ENCODE results near the gene UTP4.
"Not testable (repeated sequence)": the region's sequence is repeated elsewhere in the genome, so short reads cannot be mapped to it uniquely, and the experiment has no call there.

DNA sequence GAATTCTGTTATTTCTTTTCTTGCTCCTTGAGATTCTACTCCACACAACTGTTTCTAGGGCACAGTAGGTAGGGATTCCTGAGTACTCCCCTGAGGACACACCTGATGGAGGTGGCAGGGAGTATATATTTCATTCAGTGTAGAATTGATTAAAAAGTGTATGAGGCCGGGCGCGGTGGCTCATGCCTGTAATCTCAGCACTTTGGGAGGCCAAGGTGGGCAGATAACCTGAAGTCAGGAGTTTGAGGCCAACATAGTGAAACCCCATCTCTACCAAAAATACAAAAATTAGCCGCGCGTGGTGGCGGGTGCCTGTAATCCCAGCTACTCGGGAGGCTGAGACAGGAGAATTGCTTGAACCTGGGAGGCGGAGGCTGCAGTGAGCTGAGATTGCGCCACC, 5.6 kb upstream of the UTP4 start:
- TF ChIP-seq, protein P1, sequence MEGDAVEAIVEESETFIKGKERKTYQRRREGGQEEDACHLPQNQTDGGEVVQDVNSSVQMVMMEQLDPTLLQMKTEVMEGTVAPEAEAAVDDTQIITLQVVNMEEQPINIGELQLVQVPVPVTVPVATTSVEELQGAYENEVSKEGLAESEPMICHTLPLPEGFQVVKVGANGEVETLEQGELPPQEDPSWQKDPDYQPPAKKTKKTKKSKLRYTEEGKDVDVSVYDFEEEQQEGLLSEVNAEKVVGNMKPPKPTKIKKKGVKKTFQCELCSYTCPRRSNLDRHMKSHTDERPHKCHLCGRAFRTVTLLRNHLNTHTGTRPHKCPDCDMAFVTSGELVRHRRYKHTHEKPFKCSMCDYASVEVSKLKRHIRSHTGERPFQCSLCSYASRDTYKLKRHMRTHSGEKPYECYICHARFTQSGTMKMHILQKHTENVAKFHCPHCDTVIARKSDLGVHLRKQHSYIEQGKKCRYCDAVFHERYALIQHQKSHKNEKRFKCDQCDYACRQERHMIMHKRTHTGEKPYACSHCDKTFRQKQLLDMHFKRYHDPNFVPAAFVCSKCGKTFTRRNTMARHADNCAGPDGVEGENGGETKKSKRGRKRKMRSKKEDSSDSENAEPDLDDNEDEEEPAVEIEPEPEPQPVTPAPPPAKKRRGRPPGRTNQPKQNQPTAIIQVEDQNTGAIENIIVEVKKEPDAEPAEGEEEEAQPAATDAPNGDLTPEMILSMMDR (IDR thresholded peaks at IDR 0.05) = not testable (repeated sequence)
- TF ChIP-seq POLR2A (IDR thresholded peaks at IDR 0.05) = not testable (repeated sequence)

Measured in breast epithelium (tissue), 3 donors.